SK-N-SH (cell line): ENCODE measurements around the gene THOC2. TPM values are rescaled to one million over a fixed set of nuclear protein-coding genes. Genes with fewer than 3 reads are reported as not detected.

Experiments used
- CTCF ChIA-PET: fragments of 300-600, 350-600 bp; formaldehyde crosslinking; extraction: SDS; loops from one replicate; lab custom pipeline; 2021; lab: Yijun Ruan, JAX
- POLR2A ChIA-PET: fragments of 350-600 bp; sonication (Branson Sonifier 250); formaldehyde crosslinking; extraction: SDS; loops from one replicate; lab custom pipeline; 2020; ENCODE audit warnings: antibody characterized with exemption, inconsistent platforms; lab: Yijun Ruan, JAX
- DNase-seq: peaks from one replicate; pipeline ENCODE4 v3.0.0; 2012
- H2AFZ ChIP-seq: fragments of 200-600 bp; sonication (generic); 2 replicates; pipeline ENCODE4 v1.8.1; 2016; ENCODE audit warnings: antibody characterized with exemption, mild to moderate bottlenecking, low read depth
- H3F3A ChIP-seq: fragments of 200-600 bp; sonication (generic); replicated peaks from 2 replicates; pipeline ENCODE3; 2016; ENCODE audit warnings: antibody characterized with exemption, mild to moderate bottlenecking; ENCODE audit not compliant: insufficient read depth
- H3K27ac ChIP-seq, 2 experiments: fragments of 200-500 bp in 1 of 2; fragments of 200-600 bp in 1 of 2; sonication (Bioruptor generic) in 1 of 2; sonication (generic), shearing (Covaris generic) in 1 of 2; 2 replicates each; pipeline versions ENCODE4 v1.5.1 to v1.6.1; 2014 to 2016; ENCODE audit warnings: low read depth in 2 of 2, inconsistent platforms in 1 of 2, low read length in 1 of 2, mild to moderate bottlenecking in 1 of 2, mixed read lengths in 1 of 2
- H3K27me3 ChIP-seq: fragments of 200-600 bp; sonication (generic), shearing (Covaris generic); 2 replicates; pipeline ENCODE4 v1.6.1; 2016; ENCODE audit warnings: mixed run types; ENCODE audit not compliant: insufficient read depth
- H3K36me3 ChIP-seq, 2 experiments: fragments of 200-500 bp in 1 of 2; fragments of 200-600 bp in 1 of 2; sonication (Bioruptor generic) in 1 of 2; sonication (generic) in 1 of 2; replicated peaks in 1 of 2; 2 replicates each; pipeline versions ENCODE3 to v1.5.1; 2014 to 2016; ENCODE audit warnings: low read length in 1 of 2, mild to moderate bottlenecking in 1 of 2; ENCODE audit not compliant: insufficient read depth in 2 of 2, control insufficient read depth in 1 of 2
- H3K4me1 ChIP-seq, 2 experiments: fragments of 200-500 bp in 1 of 2; fragments of 200-600 bp in 1 of 2; sonication (Bioruptor generic) in 1 of 2; sonication (generic), shearing (Covaris generic) in 1 of 2; 2 replicates each; pipeline versions ENCODE4 v1.5.1 to v1.6.1; 2014 to 2016; ENCODE audit warnings: low read depth in 1 of 2, low read length in 1 of 2, mixed run types in 1 of 2; ENCODE audit not compliant: insufficient read depth in 2 of 2, control insufficient read depth in 1 of 2
- H3K4me2 ChIP-seq: fragments of 200-600 bp; sonication (generic), shearing (Covaris generic); 2 replicates; pipeline ENCODE4 v1.6.1; 2017; ENCODE audit warnings: mixed run types
- H3K4me3 ChIP-seq, 2 experiments: fragments of 200-500 bp in 1 of 2; fragments of 200-600 bp in 1 of 2; sonication (Bioruptor generic) in 1 of 2; sonication (generic), shearing (Covaris generic) in 1 of 2; 2 replicates each; pipeline versions ENCODE4 v1.5.1 to v1.8.1; 2014 to 2016; ENCODE audit warnings: low read depth in 2 of 2, inconsistent platforms in 1 of 2, low read length in 1 of 2, mild to moderate bottlenecking in 1 of 2, mixed read lengths in 1 of 2, moderate library complexity in 1 of 2
- H3K79me2 ChIP-seq: fragments of 200-600 bp; sonication (generic); 2 replicates; pipeline ENCODE4 v1.8.1; 2017; ENCODE audit warnings: mild to moderate bottlenecking; ENCODE audit not compliant: insufficient read depth
- H3K9ac ChIP-seq: fragments of 200-600 bp; sonication (generic); 2 replicates; pipeline ENCODE4 v1.6.1; 2017; ENCODE audit warnings: mixed run types
- H3K9me2 ChIP-seq: fragments of 200-600 bp; sonication (generic); 2 replicates; pipeline ENCODE4 v1.6.1; 2017; ENCODE audit warnings: mixed run types
- H3K9me3 ChIP-seq: fragments of 200-600 bp; sonication (generic); 2 replicates; pipeline ENCODE4 v1.6.1; 2017; ENCODE audit warnings: mixed run types, mild to moderate bottlenecking, moderate library complexity
- H4K20me1 ChIP-seq: fragments of 200-600 bp; sonication (generic); 2 replicates; pipeline ENCODE4 v1.6.1; 2017; ENCODE audit warnings: mild to moderate bottlenecking, mixed run types; ENCODE audit not compliant: insufficient read depth
- CTCF ChIP-seq: fragments of 200-600 bp; sonication (generic); IDR thresholded peaks from 2 replicates; pipeline ENCODE4 v1.6.1; 2017; ENCODE audit warnings: antibody characterized with exemption, mild to moderate bottlenecking, moderate library complexity
- ELF1 ChIP-seq: IDR thresholded peaks from 2 replicates; pipeline ENCODE4 v1.4.0; 2012
- EP300 ChIP-seq, 2 experiments: IDR thresholded peaks; 2 replicates each; pipeline versions ENCODE4 v1.4.0 to v1.6.1; 2012; ENCODE audit warnings: borderline replicate concordance in 1 of 2, low read depth in 1 of 2, low read length in 1 of 2
- EZH2phosphoT487 ChIP-seq: fragments of 200-600 bp; sonication (generic); IDR thresholded peaks from 2 replicates; pipeline ENCODE4 v1.6.1; 2017; ENCODE audit warnings: low read depth, mixed run types, mild to moderate bottlenecking, antibody characterized with exemption, moderate library complexity, borderline replicate concordance
- FOSL2 ChIP-seq: IDR thresholded peaks from 2 replicates; pipeline ENCODE4 v1.4.0; 2012; ENCODE audit warnings: low read depth, mild to moderate bottlenecking, moderate library complexity, borderline replicate concordance
- FOXJ3 ChIP-seq: sonication (generic); formaldehyde crosslinking; IDR thresholded peaks from 2 replicates; pipeline ENCODE4 v1.5.1; 2020; ENCODE audit warnings: mild to moderate bottlenecking, missing genetic modification reagents
- GABPA ChIP-seq: IDR thresholded peaks from 2 replicates; pipeline ENCODE4 v1.4.0; 2012; ENCODE audit warnings: low read depth, mild to moderate bottlenecking
- JUND ChIP-seq: IDR thresholded peaks from 2 replicates; pipeline ENCODE4 v1.4.0; 2012
- MAX ChIP-seq: IDR thresholded peaks from 2 replicates; pipeline ENCODE4 v1.4.0; 2012; ENCODE audit warnings: low read depth
- MXI1 ChIP-seq: IDR thresholded peaks from 2 replicates; pipeline ENCODE4 v1.6.1; 2012; ENCODE audit warnings: mild to moderate bottlenecking, low read depth, low read length, improper control_type of control experiment
- NRF1 ChIP-seq: IDR thresholded peaks from 2 replicates; pipeline ENCODE4 v1.6.1; 2012; ENCODE audit warnings: low read depth, mild to moderate bottlenecking, low read length
- PBX3 ChIP-seq: IDR thresholded peaks from 2 replicates; pipeline ENCODE4; 2012
- REST ChIP-seq: IDR thresholded peaks from 2 replicates; pipeline ENCODE4 v1.6.1; 2012; ENCODE audit warnings: mild to moderate bottlenecking, low read depth, low read length, moderate library complexity
- RFX5 ChIP-seq: IDR thresholded peaks from 2 replicates; pipeline ENCODE4 v1.6.1; 2012; ENCODE audit warnings: mild to moderate bottlenecking, improper control_type of control experiment, low read length
- RXRA ChIP-seq: IDR thresholded peaks from 2 replicates; pipeline ENCODE4 v1.4.0; 2012; ENCODE audit warnings: low read depth, mild to moderate bottlenecking, borderline replicate concordance
- TCF12 ChIP-seq: IDR thresholded peaks from 2 replicates; pipeline ENCODE4 v1.4.0; 2012
- TEAD4 ChIP-seq: IDR thresholded peaks from 2 replicates; pipeline ENCODE4 v1.4.0; 2012; ENCODE audit warnings: mild to moderate bottlenecking, borderline replicate concordance; ENCODE audit not compliant: insufficient read depth
- YY1 ChIP-seq: IDR thresholded peaks from 2 replicates; pipeline ENCODE4 v1.4.0; 2012; ENCODE audit warnings: low read depth, mild to moderate bottlenecking
- WGBS: methylation state at CpG from one replicate; pipeline ENCODE4 v1.1.6; 2017; ENCODE audit warnings: low lambda C conversion rate; 5-methylcytosine and 5-hydroxymethylcytosine counted together
- polyA plus RNA-seq, 3 experiments: library from polyadenylated mRNA; depleted of rRNA; stranded (reverse); fragments of >200 nt; gene quantifications; 2 replicates each; pipeline ENCODE4 v1.2.3, GENCODE V29; 2012

THOC2 gene
- polyA plus RNA-seq, 1 of the 3 experiments (the other 2 are of a cell fraction), result 26.7 TPM

GRCh38 chrX:123629502-123629901 lies 103.3 kb downstream of the THOC2 start:
- H2AFZ ChIP-seq, result no peak overlapping the region
- no peak for DNase-seq
- H3K27ac ChIP-seq, result no peak overlapping the region
- 46% methylated on average over 3 of the region's 3 CpGs for WGBS
- no peaks in the 10 kb centered on the region for H3K79me2 ChIP-seq
- H3K4me3 ChIP-seq, result no peak overlapping the region
- no peaks in the 10 kb centered on the region for H3K9me2 ChIP-seq
- peaks cover 14 to 17% of the 10 kb centered on the region in 2 experiments for H3K36me3 ChIP-seq
- no peak overlapping the region for H3K9ac ChIP-seq
- peaks cover 18% of the 10 kb centered on the region for H3F3A ChIP-seq
- CTCF ChIA-PET, result no interaction called here
- H3K27me3 ChIP-seq, result no peaks in the 10 kb centered on the region
- no peaks in the 10 kb centered on the region for H3K9me3 ChIP-seq
- peaks cover 0 to 4% of the 10 kb centered on the region in 2 experiments; a peak in 1 of 4 replicates for H3K4me1 ChIP-seq
- no peaks in the 10 kb centered on the region for H4K20me1 ChIP-seq
- no peak overlapping the region for H3K4me2 ChIP-seq
- POLR2A ChIA-PET, result no interaction called here
- TF ChIP-seq NRF1 (no peak), CTCF (no peak), GABPA (no peak), RXRA (no peak), FOSL2 (no peak), MAX (no peak), MXI1 (no peak), EZH2phosphoT487 (no peak), TEAD4 (no peak), TCF12 (no peak), ELF1 (no peak)
- TF ChIP-seq, all 33 proteins: peak for 0

GRCh38 chrX:123626962-123627361 lies 105.9 kb downstream of the THOC2 start:
- peak overlapping the region in 1 of 2 experiments; percentile 69; a peak in 2 of 4 replicates for H3K27ac ChIP-seq

More at GRCh38 chrX:123626962-123627361, 105.9 kb downstream of the THOC2 start:
- no peaks in the 10 kb centered on the region for H3K27me3 ChIP-seq
- no peaks in the 10 kb centered on the region for H3K9me3 ChIP-seq
- ChIA-PET POLR2A (no interaction called here), CTCF (no interaction called here)
- H3K9me2 ChIP-seq, result no peaks in the 10 kb centered on the region
- TF ChIP-seq TEAD4 (no peak), RFX5 (no peak), EP300 (IDR thresholded peaks at IDR 0.05; ENCODE audit: borderline replicate concordance in 1 of 2, low read depth in 1 of 2, low read length in 1 of 2) (peak in 1 of 2 experiments; percentile 27; a peak in 1 of 4 replicates), FOXJ3 (CRISPR knock-in tag) (no peak), YY1 (no peak), FOSL2 (peak; percentile 70), JUND (0 out of 2 replicates have a peak, but pooled peaks have one; percentile 28), TCF12 (peak; percentile 32; the same call in 1 of the 2 replicates), RXRA (no peak), PBX3 (peak; percentile 60), REST (no peak)
- H3K79me2 ChIP-seq, result no peaks in the 10 kb centered on the region
- no peak overlapping the region for H3K9ac ChIP-seq
- DNase-seq, result no peak
- H4K20me1 ChIP-seq, result no peaks in the 10 kb centered on the region
- peaks cover 26 to 28% of the 10 kb centered on the region in 2 experiments for H3K36me3 ChIP-seq
- no peak overlapping the region for H2AFZ ChIP-seq
- peaks cover 0 to 4% of the 10 kb centered on the region in 2 experiments; a peak in 1 of 4 replicates for H3K4me1 ChIP-seq
- peaks cover 22% of the 10 kb centered on the region for H3F3A ChIP-seq
- no peak overlapping the region for H3K4me3 ChIP-seq
- no peak overlapping the region for H3K4me2 ChIP-seq
